ENCODE results near the gene TMIGD2.
A peak's percentile ranks its signal among the peaks of the same experiment; 100 is the strongest.
"Not testable (repeated sequence)": the region's sequence is repeated elsewhere in the genome, so short reads cannot be mapped to it uniquely, and the experiment has no call there.

Gene TMIGD2

DNA sequence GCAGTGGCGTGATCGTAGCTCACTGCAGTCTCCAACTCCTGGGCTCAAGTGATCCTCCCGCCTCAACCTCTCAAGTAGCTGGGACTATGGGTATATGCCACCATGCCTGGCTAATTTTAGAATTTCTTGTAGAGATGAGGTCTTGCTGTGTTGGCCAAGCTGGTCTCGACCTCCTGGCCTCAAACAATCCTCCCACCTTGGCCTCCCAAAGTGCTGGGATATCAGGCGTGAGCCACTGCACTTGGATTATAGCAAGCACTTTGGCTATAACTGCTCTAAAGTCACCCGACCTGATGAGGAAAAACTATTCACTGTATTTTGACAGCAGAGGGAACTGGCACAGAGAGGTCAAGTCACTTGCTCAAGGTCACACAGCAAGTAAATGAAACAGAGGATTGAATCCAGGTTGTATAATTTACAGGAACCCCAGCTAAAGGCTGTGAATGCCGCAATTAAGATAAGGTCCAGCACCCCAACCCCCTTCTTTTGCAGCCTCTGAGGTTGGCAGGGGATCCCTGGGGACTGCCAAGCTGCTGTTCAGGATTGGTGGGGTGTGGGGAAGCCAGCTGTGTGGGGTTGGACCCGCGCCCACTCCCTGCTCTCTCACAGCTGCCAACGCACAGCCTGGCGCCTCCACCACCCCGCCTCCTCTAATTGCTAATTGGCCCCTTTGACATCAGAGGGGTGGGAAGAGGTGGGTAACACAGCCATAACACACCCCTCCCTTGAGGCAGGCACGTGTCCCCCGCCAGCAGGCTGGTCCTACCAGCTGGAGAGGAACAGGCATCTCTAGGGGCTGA, 6.0 kb downstream of the TMIGD2 start:
- DNase-seq (ENCODE audit: low spot score) = no peak

GRCh38 chr19:4294389-4294788, 7.8 kb downstream of the TMIGD2 start:
- DNase-seq (ENCODE audit: low spot score) = no peak

DNA sequence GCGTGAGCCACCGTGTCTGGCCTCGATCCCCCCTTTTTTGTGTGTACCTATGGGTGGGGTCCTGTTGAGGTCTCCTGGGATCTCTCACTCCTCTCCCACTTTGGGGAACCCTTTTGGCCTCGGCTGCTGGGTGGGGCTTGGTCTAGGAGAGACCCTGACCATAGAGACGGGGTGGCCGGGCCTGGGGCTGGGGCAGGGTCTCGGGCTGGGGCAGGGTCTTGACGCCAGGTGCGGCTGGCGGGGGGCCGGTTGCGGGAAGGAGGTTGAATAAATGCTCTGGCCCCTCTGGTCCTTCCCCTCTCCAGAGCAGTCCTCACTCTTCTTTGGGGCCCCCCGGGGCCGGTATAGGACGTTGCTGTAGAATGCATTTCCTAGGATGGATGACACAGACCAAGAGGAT, 9.7 kb downstream of the TMIGD2 start:
- no peak for DNase-seq (ENCODE audit: low spot score)

- DNase-seq (ENCODE audit: low spot score) = no peak
Observed at GRCh38 chr19:4291184-4291732, 10.9 kb downstream of the TMIGD2 start.

DNA sequence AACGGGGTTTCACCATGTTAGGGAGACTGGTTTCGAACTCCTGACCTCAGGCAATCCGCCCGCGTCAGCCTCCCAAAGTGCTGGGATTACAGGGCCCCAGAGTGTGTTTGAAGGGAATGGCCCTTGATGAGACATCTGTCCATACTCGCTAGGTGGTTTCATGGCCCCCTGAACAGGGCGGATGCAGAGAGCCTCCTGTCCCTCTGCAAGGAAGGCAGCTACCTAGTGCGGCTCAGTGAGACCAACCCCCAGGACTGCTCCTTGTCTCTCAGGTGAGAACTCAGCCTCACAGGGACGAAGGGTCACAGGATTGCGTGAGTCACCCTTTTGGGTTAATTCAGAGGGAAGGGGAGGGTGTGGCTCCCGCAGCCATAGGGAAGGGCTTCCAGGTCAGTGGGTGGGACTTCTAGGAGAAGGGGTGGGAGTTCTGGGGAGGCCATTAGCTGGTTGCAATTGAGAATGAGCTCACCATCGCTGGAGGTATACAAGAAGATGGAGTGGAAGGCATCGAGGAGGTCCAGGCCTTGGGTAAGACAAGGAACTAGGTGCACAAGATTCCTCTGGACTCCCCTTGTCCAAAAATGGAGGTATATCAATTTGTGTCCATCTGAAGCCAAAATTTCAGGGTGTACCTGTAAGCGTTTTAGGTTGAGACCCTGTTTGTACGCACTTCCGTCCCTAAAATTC, 14.0 kb downstream of the TMIGD2 start:
- no peak for DNase-seq (ENCODE audit: low spot score)

DNA sequence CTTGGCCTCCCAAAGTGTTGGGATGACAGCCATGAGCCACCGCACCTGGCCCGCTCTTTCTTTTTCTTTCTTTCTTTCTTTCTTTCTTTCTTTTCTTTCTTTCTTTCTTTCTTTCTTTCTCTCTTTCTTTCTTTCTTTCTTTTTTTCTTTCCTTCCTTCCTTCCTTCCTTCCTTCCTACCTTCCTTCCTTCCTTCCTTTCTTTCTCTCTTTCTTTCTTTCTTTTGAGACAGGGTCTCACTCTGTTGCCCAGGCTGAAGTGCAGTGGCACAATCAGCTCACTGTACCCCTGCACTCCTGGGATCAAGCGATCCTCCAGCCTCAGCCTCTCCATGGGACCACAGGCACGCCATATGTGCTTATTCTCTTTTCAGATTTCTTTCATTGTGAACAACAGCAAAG, 16.0 kb downstream of the TMIGD2 start:
- not testable (repeated sequence) for DNase-seq (ENCODE audit: low spot score)

- DNase-seq (ENCODE audit: low spot score) = no peak
Observed at GRCh38 chr19:4284974-4285373, 17.2 kb downstream of the TMIGD2 start.

GRCh38 chr19:4284176-4284958, 17.8 kb downstream of the TMIGD2 start:
- peak; percentile 50 for DNase-seq (ENCODE audit: low spot score)

GRCh38 chr19:4279530-4280422, 22.4 kb downstream of the TMIGD2 start:
- no peak for DNase-seq (ENCODE audit: low spot score)

DNA sequence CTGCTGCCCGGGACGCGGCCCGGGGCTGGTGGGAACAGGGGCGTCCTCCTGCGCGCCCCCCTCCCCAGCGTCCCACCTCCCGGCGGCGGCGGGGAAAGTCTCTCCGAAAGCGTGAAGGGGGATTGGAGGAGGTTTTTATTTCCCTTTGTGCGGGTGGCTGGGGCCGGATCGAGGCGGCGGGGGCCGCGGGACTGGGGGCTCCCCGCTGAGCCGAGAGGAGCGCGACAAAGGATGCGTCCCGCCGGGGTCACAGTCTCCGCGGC, 23.0 kb downstream of the TMIGD2 start:
- DNase-seq (ENCODE audit: low spot score) = no peak

DNA sequence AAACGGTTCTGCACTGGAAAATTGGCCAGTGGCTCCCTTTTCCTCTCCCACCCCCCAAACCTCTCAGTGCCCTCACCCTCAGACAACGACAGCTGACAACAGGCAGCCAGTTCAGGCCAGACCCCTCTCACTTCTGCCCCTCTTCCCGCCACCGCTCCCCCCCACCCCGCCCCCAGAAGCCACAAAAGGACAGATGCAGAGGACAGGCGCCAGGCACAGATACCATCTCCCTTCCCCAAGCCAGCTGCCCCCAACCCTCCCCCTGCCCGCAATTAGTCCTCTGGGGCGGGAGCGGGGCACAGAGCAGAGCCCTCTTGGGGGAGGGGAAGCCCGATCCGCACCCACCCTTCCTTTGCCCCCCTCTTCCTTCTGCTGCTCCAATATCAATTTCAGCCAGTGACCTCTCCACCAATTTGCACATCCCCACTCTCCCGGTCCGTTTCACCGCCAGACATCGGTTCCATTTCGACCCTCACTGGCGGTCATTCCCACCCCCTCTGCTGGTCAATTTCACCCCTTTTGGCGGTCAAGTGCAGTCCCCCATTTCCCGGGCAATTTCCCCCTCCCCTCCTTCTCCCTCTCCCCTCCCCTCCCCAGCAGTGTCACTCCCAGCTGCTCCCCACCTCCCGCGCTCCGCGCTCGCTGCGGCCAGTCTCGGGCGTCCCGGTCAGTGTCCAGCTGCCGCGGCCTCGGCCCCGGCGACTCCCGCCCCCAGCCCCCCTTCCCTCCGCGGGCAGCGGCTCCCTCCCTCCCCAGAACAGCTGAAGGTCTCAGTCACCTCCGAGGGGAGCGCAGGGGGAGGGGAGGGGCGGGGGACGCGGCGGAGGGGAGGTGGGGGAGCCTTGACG, 23.5 kb downstream of the TMIGD2 start, which contains the start of gene SHD:
Gene SHD, plus strand, starts transcription at position 848 of the 848 bp plus-strand sequence. CDS start 798 bp downstream, outside the sequence.
- DNase-seq (ENCODE audit: low spot score) = no peak

DNA sequence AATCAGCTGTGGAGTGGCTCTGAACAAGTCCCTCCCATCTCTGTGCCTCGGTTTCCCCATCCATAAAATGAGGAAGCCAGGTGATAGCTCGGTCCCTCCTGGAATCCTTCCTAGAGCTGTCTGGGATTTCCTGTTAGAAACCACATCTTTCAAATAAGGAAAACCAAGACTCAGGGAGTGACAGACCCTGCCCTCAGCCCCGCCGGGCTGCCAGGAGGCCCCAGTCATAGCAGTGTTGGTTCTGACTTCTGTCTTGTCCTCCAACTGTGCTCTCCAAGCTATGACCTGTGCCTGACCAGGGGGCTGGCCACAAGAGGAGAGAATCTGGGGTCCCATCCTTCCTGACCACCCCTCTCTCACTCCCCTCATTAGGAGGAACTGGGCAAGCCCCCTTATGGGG, 24.2 kb downstream of the TMIGD2 start:
- DNase-seq (ENCODE audit: low spot score) = no peak

DNA sequence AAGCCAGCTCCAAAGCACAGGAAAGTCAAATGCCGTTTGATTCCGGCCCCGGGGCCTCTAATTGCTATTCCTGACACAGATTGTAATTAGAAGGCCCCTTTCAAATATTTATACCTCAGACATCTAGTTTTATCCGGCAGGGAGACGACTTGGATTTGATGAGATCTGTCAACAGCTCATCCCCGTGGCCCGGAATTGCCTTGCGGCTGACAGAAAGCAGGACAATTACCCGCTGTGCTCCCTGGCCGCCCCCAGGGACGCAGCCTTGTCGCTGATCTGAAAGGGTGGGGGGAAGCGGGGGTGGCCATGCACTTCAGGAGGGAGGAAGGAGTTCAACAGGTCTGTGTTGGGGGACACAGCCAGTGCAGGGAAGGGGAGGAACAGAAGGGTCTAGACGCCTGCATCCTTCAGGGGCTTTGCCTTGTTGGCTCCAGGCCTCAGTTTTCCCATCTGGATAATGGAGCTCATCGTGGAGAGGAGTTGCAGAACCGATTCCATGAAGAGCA, 24.9 kb downstream of the TMIGD2 start:
- DNase-seq (ENCODE audit: low spot score) = no peak

DNA sequence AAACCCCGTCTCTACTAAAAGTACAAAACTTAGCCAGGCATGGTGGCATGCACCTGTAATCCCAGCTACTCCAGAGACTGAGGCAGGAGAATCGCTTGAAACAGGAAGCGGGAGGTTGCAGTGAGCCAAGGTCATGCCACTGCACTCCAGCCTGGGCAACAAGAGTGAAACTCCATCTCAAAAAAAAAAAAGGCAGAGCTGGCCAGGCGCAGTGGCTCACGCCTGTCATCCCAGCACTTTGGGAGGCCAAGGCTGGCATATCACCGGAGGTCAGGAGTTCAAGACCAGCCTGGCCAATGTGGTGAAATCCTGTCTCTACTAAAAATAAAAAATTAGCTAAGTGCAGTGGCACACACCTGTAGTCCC, 27.9 kb downstream of the TMIGD2 start:
- not testable (repeated sequence) for DNase-seq (ENCODE audit: low spot score)

DNA sequence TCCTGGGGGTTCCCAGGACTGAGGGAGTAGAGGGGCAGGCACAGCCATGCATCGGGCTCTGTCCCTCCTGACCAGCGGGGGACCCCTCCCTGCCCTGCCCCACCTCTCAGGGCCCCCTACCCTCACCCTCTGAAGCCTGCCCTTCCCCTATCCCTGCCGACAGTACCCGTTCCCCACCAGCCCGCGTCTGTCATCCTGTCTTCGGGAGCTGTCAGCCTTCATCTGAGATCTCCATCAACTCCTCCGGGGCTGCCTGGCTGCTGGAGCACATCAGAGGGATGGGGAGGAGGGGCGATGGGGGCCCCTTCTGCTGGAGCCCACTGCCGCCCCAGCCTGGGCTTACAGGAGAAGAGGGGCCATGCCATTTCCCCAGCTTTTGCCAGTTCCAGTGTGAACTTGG, 29.3 kb downstream of the TMIGD2 start:
- no peak for DNase-seq (ENCODE audit: low spot score)

DNA sequence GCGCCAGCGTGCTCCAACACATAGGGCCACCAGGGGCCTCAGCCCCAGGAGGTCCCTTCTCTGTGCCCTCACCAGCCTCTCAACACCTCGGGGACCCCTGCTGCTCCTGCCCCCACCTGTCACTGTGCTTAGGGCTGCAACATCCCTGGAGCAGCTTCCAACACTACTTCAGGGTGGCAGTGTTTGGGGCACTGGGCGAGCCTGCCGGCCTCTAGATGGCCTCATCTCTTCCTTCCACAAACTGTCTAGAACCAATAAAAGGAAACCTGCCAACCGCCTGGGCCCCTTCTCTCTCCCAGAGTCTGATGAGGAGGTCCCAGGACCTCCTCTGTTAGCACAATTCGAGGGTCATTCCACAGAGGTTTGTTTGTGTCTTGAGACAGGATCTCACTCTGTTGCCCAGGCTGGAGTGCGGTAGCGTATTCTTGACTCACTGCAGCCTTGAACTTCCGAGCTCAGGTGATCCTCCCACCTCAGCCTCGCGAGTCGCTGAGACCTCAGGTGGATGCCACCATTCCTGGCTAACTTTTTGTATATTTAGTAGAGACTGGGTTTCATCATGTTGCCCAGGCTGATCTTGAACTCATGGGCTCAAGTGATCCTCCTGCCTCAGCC, 33.3 kb downstream of the TMIGD2 start:
- no peak for DNase-seq (ENCODE audit: low spot score)

GRCh38 chr19:4267901-4268815, 34.0 kb downstream of the TMIGD2 start:
- no peak for DNase-seq (ENCODE audit: low spot score)

DNA sequence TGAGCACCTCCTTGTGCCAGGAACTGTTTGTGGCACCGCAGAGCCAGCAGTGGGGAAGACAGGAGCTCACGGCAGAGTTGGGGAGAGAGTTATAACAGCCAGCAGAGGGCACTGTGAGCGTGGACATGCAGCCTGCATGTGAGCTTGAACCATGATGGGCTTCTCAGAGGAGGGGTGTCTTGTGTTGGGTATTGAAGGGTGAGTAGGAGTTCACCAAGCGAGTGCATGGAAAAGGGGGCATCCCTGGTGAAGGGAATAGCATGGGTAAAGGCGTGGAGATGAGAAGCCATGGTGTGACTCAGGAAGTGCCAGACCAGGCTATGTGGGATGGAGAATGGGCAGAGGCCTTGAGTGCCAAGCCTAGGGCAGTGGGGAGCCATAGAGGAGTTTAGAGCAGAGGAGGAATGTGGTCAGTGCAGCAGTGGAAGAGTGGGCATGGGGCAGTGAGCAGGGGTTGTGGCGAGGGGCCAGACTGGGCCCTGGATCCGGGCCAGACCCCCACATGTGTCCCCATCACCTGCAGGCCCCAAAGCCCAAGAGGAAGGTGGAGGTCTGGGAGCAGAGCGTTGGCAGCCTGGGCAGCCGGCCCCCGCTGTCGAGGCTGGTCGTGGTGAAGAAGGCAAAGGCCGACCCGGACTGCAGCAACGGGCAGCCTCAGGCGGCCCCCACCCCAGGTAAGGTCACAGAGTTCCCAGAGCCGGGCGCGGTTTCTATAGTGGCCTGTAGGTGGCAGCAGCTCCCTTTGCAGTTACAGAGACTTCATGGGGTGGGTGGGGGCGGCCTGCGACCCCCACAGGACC, 34.9 kb downstream of the TMIGD2 start:
- peak; percentile 77 for DNase-seq (ENCODE audit: low spot score)

All from AG20443 (cell line).